B cell (primary cell): Measurements from ENCODE around the gene CXCR2.

Experiments used
- EZH2 ChIP-seq: IDR thresholded peaks from 2 replicates; pipeline ENCODE4 v1.6.1; 2012; ENCODE audit warnings: borderline replicate concordance, low read depth, mild to moderate bottlenecking, moderate library complexity, low read length; ENCODE audit not compliant: insufficient read depth, poor library complexity, severe bottlenecking
- TF ChIP-seq, protein P1 (sequence below): fragments of 200-600 bp; IDR thresholded peaks from one replicate; pipeline ENCODE4 v1.8.0; 2022; ENCODE audit warnings: antibody characterized with exemption, mild to moderate bottlenecking

DNA sequence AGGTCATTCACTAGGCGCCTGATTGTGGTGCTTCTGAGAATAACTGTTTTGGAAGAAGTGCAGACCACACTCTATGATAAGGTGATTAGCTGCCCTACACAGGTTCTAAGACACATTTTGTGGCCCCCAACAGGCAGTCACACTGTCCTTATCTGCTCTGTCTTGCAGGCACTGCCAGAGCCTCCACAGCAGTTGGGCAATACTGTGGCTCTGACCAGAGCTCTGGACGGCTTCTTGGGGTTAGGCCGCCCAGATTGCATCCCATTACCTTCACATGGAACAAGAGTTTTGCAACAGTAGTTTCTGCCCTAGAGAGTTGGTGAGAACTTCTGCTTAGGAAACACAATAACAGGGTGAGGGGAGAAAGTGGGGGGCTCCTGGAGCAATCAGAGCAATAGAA, 34.1 kb upstream of the CXCR2 start:
- TF ChIP-seq, protein P1, sequence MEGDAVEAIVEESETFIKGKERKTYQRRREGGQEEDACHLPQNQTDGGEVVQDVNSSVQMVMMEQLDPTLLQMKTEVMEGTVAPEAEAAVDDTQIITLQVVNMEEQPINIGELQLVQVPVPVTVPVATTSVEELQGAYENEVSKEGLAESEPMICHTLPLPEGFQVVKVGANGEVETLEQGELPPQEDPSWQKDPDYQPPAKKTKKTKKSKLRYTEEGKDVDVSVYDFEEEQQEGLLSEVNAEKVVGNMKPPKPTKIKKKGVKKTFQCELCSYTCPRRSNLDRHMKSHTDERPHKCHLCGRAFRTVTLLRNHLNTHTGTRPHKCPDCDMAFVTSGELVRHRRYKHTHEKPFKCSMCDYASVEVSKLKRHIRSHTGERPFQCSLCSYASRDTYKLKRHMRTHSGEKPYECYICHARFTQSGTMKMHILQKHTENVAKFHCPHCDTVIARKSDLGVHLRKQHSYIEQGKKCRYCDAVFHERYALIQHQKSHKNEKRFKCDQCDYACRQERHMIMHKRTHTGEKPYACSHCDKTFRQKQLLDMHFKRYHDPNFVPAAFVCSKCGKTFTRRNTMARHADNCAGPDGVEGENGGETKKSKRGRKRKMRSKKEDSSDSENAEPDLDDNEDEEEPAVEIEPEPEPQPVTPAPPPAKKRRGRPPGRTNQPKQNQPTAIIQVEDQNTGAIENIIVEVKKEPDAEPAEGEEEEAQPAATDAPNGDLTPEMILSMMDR, result no peak
- no peak for TF ChIP-seq EZH2
